Mesodermal cell (in vitro differentiated cells): ENCODE data around the gene ANTXR2.
A peak's percentile ranks its signal among the peaks of the same experiment; 100 is the strongest.

Experiments
- H3K27ac ChIP-seq: 2 replicates; pipeline ENCODE4 v1.7.0; 2013; ENCODE audit warnings: mild to moderate bottlenecking, low read depth, low read length, moderate library complexity; ENCODE audit not compliant: severe bottlenecking
- H3K36me3 ChIP-seq: 2 replicates; pipeline ENCODE4 v1.7.1; 2013; ENCODE audit warnings: mild to moderate bottlenecking, low read length, moderate library complexity; ENCODE audit not compliant: control insufficient read depth, insufficient read depth
- H3K4me1 ChIP-seq: one replicate; pipeline ENCODE4 v1.7.1; 2013; ENCODE audit warnings: mild to moderate bottlenecking, low read length; ENCODE audit not compliant: insufficient read depth, control insufficient read depth, poor library complexity, severe bottlenecking
- H3K4me3 ChIP-seq: 2 replicates; pipeline ENCODE4 v1.7.0; 2013; ENCODE audit warnings: low read length, control low read depth, mild to moderate bottlenecking; ENCODE audit not compliant: insufficient read depth, poor library complexity, severe bottlenecking; ENCODE audit errors: extremely low read depth
- H3K9me3 ChIP-seq: 2 replicates; pipeline ENCODE4 v1.7.1; 2013; ENCODE audit warnings: mild to moderate bottlenecking, low read length, moderate library complexity; ENCODE audit not compliant: control insufficient read depth
- WGBS, 2 experiments: methylation state at CpG; one replicate each; pipeline ENCODE4 v1.1.5; 2013; ENCODE audit warnings: missing lambda C conversion rate in 2 of 2; ENCODE audit not compliant: insufficient coverage in 2 of 2; 5-methylcytosine and 5-hydroxymethylcytosine counted together

ANTXR2 gene

DNA sequence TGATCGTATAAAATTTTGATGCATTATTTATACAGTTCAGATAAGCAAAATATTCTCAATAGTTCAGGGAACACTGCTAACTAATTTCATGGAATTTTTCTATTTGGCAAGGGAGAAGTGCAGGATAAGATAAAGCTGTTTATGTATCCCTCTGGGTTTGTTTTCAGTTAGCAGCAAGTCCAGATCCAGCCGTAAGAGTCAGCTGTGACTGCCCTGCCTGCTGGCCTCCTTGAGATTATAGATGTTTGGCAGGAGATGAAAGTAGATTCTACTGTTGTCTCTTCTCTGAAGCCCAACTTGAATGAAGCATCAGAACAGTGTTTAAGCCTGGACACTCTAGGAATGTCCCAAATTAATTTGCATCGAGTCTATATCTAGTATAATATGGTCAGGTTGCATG lies 29.5 kb downstream of the ANTXR2 start:
- Histone ChIP-seq H3K4me1 (no peaks in the 10 kb centered on the region), H3K4me3 (no peak overlapping the region), H3K9me3 (no peaks in the 10 kb centered on the region), H3K27ac (no peak overlapping the region), H3K36me3 (peaks cover 57% of the 10 kb centered on the region)
- WGBS, 2 experiments: 60 to 82% methylated on average over 1 of the region's 3 CpGs

DNA sequence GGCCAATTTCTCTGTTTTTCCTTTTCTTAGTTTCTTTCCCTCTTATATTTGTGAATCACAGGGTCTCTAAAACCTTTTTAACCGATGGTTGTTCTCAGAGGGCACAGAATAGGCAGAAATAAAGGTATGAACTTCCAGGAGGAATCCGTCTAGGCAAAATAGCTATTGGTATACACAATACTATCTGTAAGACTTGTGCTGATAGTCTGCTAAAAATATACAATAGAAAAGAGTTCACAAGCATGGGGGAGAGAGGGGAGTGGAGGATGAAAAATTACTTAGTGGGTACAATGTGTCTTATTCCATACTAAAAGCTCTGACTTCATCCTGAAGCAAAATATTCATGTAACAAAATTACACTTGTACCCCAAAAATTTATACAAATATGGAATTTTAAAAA lies 30.2 kb downstream of the ANTXR2 start:
- Histone ChIP-seq H3K4me3 (no peak overlapping the region), H3K27ac (no peak overlapping the region), H3K9me3 (no peaks in the 10 kb centered on the region), H3K4me1 (no peaks in the 10 kb centered on the region), H3K36me3 (peaks cover 57% of the 10 kb centered on the region)
- no CpG with 5 or more reads among the region's 2 CpGs for WGBS, 2 experiments

- H3K27ac ChIP-seq: peak overlapping the region; percentile 95
- H3K36me3 ChIP-seq: peaks cover 60% of the 10 kb centered on the region
- WGBS, 2 experiments: no CpG with 5 or more reads among the region's 1 CpG
- H3K4me1 ChIP-seq: peaks cover 12% of the 10 kb centered on the region
- H3K4me3 ChIP-seq: no peak overlapping the region
- H3K9me3 ChIP-seq: no peaks in the 10 kb centered on the region
Observed at GRCh38 chr4:80037864-80038263, 35.2 kb downstream of the ANTXR2 start.

- H3K4me1 ChIP-seq: peaks cover 12% of the 10 kb centered on the region
- H3K4me3 ChIP-seq: no peak overlapping the region
- peaks cover 52% of the 10 kb centered on the region for H3K36me3 ChIP-seq
- peak overlapping the region; percentile 95 for H3K27ac ChIP-seq
- no peaks in the 10 kb centered on the region for H3K9me3 ChIP-seq
- 44 to 100% methylated on average over 1 of the region's 2 CpGs for WGBS, 2 experiments
Observed at GRCh38 chr4:80036949-80037685, 35.9 kb downstream of the ANTXR2 start.

- peak overlapping the region; percentile 95 for H3K27ac ChIP-seq
- H3K4me3 ChIP-seq: no peak overlapping the region
- peaks cover 47% of the 10 kb centered on the region for H3K36me3 ChIP-seq
- peaks cover 12% of the 10 kb centered on the region for H3K4me1 ChIP-seq
- 94 to 97% methylated on average over 4 to 7 of the region's 7 CpGs for WGBS, 2 experiments
- H3K9me3 ChIP-seq: no peaks in the 10 kb centered on the region
Observed at GRCh38 chr4:80036306-80036705, 36.7 kb downstream of the ANTXR2 start.

DNA sequence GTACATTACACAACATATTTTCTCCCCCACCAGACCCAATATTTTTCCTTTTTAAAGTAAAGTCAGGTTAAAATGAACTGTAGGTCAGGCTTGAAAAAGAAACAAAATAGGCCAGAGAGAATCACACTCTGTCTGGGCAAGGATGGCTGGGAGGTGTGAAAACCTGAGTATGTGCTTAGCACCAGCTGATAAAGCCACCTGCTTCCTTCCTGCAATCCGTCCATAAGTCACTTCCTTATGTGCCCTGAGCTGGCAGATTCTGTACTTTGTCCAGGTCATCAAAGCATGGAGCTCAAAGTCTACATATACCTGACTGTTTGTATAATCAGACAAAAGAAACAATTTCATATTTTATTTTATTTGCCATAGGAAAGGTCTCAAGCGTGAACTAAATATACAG lies 37.7 kb downstream of the ANTXR2 start:
- Histone ChIP-seq H3K4me1 (peaks cover 12% of the 10 kb centered on the region), H3K27ac (no peak overlapping the region), H3K4me3 (no peak overlapping the region), H3K36me3 (peaks cover 44% of the 10 kb centered on the region), H3K9me3 (no peaks in the 10 kb centered on the region)
- WGBS, 2 experiments: 40 to 60% methylated on average over 1 of the region's 2 CpGs

DNA sequence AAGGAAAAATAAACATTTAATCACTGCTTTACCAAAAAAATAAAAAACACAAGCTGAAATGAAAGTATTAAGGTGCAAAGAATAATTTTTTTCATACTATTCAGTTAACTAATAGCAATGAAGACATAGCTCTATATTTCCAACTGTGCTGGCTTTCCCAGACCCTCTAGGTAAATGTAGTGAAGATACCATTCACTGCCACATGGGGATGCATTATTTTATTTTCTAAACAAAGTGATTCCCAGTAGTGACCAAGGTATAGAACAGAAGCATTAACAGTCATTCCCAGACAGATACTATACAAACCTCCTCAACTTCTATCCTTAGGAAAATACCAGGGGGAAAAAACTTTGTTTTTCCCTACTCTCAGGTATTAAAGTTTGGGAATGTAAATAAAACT lies 39.4 kb downstream of the ANTXR2 start:
- Histone ChIP-seq H3K4me1 (peaks cover 12% of the 10 kb centered on the region), H3K4me3 (no peak overlapping the region), H3K27ac (no peak overlapping the region), H3K36me3 (peaks cover 47% of the 10 kb centered on the region), H3K9me3 (no peaks in the 10 kb centered on the region)

DNA sequence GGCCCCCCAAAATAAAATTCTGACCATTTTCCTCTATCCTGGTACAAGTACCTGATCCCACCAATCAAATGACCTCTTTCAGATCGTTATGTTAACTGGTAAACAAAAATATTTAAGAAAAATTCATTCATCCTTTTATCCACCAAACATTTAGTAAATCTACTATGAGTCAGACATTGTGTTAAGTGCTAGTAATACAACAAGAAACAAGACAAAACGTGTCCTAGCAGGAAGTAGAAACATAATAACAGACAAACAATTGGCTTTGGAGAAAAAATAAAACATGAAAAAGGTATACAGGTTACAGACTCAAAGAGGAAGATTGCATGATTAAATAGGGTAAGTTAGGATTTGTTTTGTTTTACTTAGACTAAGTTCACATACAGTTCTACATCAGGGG lies 43.7 kb downstream of the ANTXR2 start:
- no peak overlapping the region for H3K4me3 ChIP-seq
- H3K4me1 ChIP-seq: no peaks in the 10 kb centered on the region
- no peak overlapping the region for H3K27ac ChIP-seq
- H3K36me3 ChIP-seq: peaks cover 58% of the 10 kb centered on the region
- no CpG with 5 or more reads among the region's 2 CpGs for WGBS, 2 experiments
- H3K9me3 ChIP-seq: no peaks in the 10 kb centered on the region

- WGBS, 2 experiments: 100% methylated on average over 1 of the region's 2 CpGs
- H3K36me3 ChIP-seq: peaks cover 63% of the 10 kb centered on the region
Observed at GRCh38 chr4:80027611-80028010, 45.4 kb downstream of the ANTXR2 start.

GRCh38 chr4:80026100-80026499 lies 46.9 kb downstream of the ANTXR2 start:
- H3K9me3 ChIP-seq: no peaks in the 10 kb centered on the region
- peaks cover 67% of the 10 kb centered on the region for H3K36me3 ChIP-seq
- no peak overlapping the region for H3K4me3 ChIP-seq
- WGBS, 2 experiments: 67 to 87% methylated on average over 1 to 2 of the region's 4 CpGs
- no peaks in the 10 kb centered on the region for H3K4me1 ChIP-seq
- H3K27ac ChIP-seq: no peak overlapping the region

More at GRCh38 chr4:80027611-80028010, 45.4 kb downstream of the ANTXR2 start:
- no peak overlapping the region for H3K27ac ChIP-seq
- H3K4me3 ChIP-seq: no peak overlapping the region
- H3K4me1 ChIP-seq: no peaks in the 10 kb centered on the region
- H3K9me3 ChIP-seq: no peaks in the 10 kb centered on the region

GRCh38 chr4:80024335-80024734 lies 48.7 kb downstream of the ANTXR2 start:
- no CpG with 5 or more reads among the region's 1 CpG for WGBS, 2 experiments
- Histone ChIP-seq H3K9me3 (no peaks in the 10 kb centered on the region), H3K27ac (no peak overlapping the region), H3K4me3 (no peak overlapping the region), H3K4me1 (no peaks in the 10 kb centered on the region), H3K36me3 (peaks cover 70% of the 10 kb centered on the region)
